GM19099 (cell line): ENCODE measurements around the gene MLXIP.

Experiments used
- POLR2A ChIP-seq: IDR thresholded peaks from 3 replicates; pipeline ENCODE4 v1.6.1; 2011; ENCODE audit warnings: low read depth; ENCODE audit not compliant: insufficient read length; ENCODE audit errors: extremely low read depth

The MLXIP gene

GRCh38 chr12:122078141-122079032 lies at the start of gene MLXIP:
MLXIP (plus strand) TSS chr12:122078756; CDS start chr12:122078854, 98 bp downstream.
- peak; percentile 86 for TF ChIP-seq POLR2A

DNA sequence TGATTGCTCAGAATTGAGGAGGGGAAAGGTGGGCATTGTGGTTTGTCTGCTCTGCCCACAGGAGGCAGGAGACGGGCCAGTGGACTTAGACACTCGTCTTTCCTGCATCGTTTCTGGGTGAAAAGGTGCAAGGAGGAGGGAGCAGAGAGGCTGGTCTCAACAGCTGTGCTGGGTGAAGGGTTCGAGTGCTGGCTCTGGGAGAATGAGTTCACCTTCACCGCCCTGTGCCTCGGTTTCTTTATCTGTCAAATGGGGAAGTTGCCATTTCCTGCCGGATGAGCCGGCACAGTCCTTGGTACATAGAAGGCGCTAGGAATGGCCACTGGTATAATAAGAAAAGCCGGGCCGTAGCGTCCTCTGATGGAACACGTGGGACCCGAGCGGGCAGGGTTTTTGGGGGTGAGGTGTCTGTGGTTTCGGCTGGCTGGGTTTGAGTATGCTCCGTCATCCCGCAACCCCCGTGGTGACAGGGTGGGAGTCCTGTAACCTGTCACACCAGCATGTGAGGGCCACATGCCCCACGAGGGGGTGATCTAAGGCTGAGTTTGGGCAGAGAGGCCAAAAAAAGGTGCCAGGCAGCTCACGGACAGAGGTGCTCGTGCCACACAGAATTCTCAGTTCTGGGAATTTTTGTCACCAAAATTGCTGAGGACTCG lies 49.5 kb upstream of the MLXIP start:
- TF ChIP-seq POLR2A = no peak

GRCh38 chr12:122029620-122030423 lies 48.7 kb upstream of the MLXIP start:
- TF ChIP-seq POLR2A = no peak

GRCh38 chr12:122030424-122031035 lies 48.0 kb upstream of the MLXIP start:
- no peak for TF ChIP-seq POLR2A

DNA sequence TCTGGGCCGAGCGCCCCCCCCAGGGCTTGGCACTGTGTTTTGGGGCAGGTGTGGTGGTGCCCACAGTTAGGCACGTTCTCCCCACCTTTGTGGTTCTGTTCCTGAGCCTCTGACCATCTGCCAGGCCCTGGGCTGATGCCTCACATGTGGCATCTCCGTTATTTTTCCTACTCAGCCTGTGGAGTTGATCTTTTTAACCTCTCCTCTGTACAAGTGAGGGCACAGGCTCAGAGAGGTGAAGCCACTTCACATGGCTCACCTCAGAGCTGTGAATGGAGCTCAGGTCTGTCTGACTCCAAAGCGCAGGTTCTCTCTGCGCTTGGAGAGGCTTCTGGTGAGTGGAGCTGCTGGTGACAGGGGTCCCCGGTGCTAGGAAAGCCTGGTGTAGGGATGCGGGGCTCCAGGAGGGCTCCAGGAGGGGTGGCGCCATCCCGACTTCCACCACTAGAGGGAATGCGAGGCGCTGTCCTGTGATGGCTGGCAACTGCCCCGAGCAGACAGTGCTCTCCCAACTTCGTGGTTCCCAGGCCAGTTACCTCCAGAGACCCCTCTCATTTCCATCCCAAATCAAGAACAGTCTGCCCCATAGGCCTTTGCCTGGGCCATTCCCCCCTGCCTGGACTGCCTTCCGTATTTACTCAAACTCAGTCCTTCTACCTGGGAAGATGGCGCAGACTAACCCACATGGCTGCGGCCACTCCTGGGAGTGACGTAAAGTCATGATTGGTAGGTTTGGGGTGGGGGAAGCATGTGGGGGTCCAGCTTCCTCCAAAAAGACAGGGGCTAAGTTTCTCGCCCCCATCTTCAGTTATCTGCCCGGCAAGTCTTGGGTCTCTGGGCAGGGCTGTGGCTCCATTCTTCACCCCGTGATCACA lies 47.0 kb upstream of the MLXIP start:
- no peak for TF ChIP-seq POLR2A

GRCh38 chr12:122032580-122032979 lies 46.0 kb upstream of the MLXIP start:
- no peak for TF ChIP-seq POLR2A

- no peak for TF ChIP-seq POLR2A
Measured at GRCh38 chr12:122035292-122035691, 43.3 kb upstream of the MLXIP start.

DNA sequence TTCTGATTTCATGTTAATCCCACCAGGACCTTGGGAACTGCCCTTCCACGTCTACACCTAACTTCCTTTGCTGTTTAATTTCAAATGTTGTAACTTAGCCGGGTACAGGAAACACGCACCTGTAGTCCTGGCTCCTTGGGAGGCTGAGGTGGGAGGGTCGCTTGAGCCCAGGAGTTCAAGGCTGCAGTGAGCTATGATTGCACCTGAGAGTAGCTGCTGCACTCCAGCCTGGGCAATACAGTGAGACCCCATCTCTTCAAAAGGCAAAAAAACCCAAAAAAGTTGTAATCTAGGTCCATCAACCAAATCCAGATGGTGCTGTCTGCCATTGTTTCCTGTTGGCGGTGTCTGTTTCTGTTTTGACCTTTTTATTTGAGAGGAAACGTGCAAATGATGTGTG lies 42.4 kb upstream of the MLXIP start:
- TF ChIP-seq POLR2A = no peak

- no peak for TF ChIP-seq POLR2A
Measured at GRCh38 chr12:122040579-122041386, 37.8 kb upstream of the MLXIP start.

DNA sequence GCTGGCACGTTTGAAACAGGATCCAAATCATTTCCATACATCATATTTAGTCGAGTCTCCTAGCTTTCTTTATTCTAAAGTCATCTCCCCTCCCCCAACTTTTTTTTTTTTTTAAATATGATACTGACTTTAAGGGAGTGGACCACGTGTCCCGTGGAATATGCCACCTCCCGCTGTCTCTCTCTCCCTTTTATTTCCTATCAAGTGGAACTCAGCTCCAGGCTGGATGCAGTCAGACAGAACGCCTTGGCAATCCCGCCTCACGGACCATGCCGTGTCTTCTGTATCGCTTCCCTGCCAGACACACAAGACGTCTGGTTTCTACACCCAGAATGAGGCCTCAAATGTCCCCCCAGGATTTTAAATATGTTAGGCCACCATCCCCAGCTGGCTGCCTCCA lies 35.6 kb upstream of the MLXIP start:
- TF ChIP-seq POLR2A = no peak

DNA sequence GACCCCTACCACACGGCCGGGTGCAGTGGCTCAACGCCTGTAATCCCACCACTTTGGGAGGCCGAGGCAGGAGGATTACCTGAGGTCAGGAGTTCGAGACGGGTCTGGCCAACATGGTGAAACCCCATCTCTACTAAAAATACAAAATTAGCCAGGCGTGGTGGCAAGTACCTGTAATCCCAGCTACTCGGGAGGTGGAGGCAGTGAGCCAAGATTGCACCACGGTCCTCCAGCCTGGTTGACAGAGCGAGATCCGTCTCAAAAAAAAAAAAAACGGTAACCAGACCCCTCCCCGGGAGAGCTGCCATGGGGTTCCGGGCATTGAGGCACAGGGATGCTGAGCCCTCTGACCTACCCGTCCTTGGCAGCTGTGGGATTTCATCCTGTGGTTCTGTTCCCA lies 35.1 kb upstream of the MLXIP start:
- TF ChIP-seq POLR2A = no peak

DNA sequence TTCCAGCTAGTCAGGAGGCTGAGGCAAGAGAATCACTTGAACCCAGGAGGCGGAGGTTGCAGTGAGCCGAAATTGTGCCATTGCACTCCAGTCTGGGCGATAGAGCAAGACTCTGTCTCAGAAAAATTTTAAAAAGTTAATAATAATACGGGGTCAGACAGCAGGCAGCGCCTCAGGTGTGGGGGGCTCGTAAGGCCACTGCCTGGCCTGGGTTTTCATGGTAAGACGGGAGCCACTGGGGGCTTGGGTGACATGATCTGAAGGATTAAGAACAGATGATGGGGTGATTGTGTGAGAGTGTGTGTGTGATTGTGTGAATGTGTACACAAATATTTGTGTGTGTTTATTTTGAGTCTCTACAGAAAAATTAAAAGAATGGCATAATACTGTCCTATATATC lies 33.3 kb upstream of the MLXIP start:
- no peak for TF ChIP-seq POLR2A

DNA sequence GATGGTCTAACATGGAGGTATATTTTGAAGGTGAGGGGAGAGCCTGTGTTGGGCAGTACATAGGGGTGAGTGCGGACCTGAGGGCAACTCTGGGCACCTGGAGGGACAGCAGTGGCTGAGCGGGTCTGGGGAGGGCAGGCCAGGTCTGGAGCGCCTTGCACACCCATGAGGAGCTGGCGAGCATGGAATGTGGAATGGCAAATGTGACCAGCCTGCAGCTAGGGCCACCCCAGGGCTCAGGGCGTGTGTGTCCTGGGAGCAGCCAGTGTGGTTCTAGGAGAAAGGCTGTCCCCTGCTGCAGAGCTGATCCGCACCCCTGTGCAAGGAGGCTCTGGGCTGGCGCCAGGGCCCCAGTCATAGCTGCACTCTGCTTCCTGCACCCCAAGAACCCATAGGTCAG lies 32.4 kb upstream of the MLXIP start:
- no peak for TF ChIP-seq POLR2A

DNA sequence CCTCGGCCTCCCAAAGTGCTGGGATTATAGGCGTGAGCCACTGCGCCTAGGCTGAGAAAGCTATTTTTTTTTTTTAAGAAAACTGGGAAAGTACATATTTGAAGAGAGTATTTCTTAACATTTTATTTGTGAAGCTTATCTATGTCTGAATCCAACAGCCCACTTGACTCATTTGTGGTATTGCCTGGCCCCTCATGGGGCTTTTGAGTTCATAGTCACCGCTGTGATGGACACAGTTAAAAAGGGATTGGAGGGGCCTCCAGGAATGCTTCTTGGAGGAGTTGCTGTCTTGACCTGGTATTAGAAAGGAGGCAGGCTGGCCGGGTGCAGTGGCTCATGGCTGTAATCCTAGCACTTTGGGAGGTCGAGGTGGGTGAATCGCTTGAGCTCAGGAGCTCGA lies 30.4 kb upstream of the MLXIP start:
- TF ChIP-seq POLR2A = no peak

GRCh38 chr12:122049827-122050226 lies 28.7 kb upstream of the MLXIP start:
- TF ChIP-seq POLR2A = no peak
